Keratinocyte (primary cell): Measurements from ENCODE around the gene LRRC4C. TPM values are rescaled to one million over a fixed set of nuclear protein-coding genes. Genes with fewer than 3 reads are reported as not detected.

Experiments
- DNase-seq: peaks from one replicate; pipeline ENCODE4 v3.0.0-alpha.2; 2011; ENCODE audit warnings: low read depth, missing footprints, low spot score
- FAIRE-seq: peaks from 2 replicates; lab custom pipeline; 2011; peaks lifted over from hg19 to GRCh38; lab: Jason Lieb, UNC
- H2AFZ ChIP-seq: 2 replicates; pipeline ENCODE4 v1.6.0; 2012; ENCODE audit warnings: low read length, control low read depth, inconsistent platforms; ENCODE audit not compliant: control insufficient read depth
- H3K27ac ChIP-seq: 2 replicates; pipeline ENCODE4 v1.5.1; 2011; ENCODE audit warnings: low read length; ENCODE audit not compliant: control insufficient read depth, insufficient read depth
- H3K27me3 ChIP-seq: 3 replicates; pipeline ENCODE4 v1.6.0; 2011; ENCODE audit warnings: low read length; ENCODE audit not compliant: control insufficient read depth, insufficient read depth; ENCODE audit errors: extremely low read depth
- H3K36me3 ChIP-seq, 2 experiments: 2 replicates in 1 of 2; 3 replicates in 1 of 2; pipeline ENCODE4 v1.5.1; 2011; ENCODE audit warnings: low read length in 2 of 2, mild to moderate bottlenecking in 1 of 2; ENCODE audit not compliant: control insufficient read depth in 2 of 2, insufficient read depth in 2 of 2; ENCODE audit errors: extremely low read depth in 1 of 2
- H3K4me1 ChIP-seq: 3 replicates; pipeline ENCODE4 v1.5.1; 2011; ENCODE audit warnings: low read length; ENCODE audit not compliant: control insufficient read depth, insufficient read depth; ENCODE audit errors: extremely low read depth
- H3K4me2 ChIP-seq: 3 replicates; pipeline ENCODE4 v1.6.0; 2011; ENCODE audit warnings: low read depth, low read length; ENCODE audit not compliant: control insufficient read depth, insufficient read depth; ENCODE audit errors: extremely low read depth
- H3K4me3 ChIP-seq, 3 experiments: fragments of 200-600 bp in 1 of 3; sonication (generic) in 1 of 3; 2 replicates in 2 of 3; 3 replicates in 1 of 3; pipeline ENCODE4 v1.5.1; 2011 to 2016; ENCODE audit warnings: low read length in 3 of 3, mild to moderate bottlenecking in 3 of 3, control low read depth in 2 of 3, inconsistent platforms in 1 of 3, low read depth in 1 of 3, mixed read lengths in 1 of 3, mixed run types in 1 of 3, moderate library complexity in 1 of 3; ENCODE audit not compliant: control insufficient read depth in 2 of 3, insufficient read depth in 2 of 3; ENCODE audit errors: extremely low read depth in 1 of 3
- H3K79me2 ChIP-seq: 2 replicates; pipeline ENCODE4 v1.6.0; 2012; ENCODE audit warnings: low read length; ENCODE audit not compliant: control insufficient read depth, insufficient read depth
- H3K9ac ChIP-seq: 3 replicates; pipeline ENCODE4 v1.6.0; 2011; ENCODE audit warnings: low read length; ENCODE audit not compliant: control insufficient read depth, insufficient read depth; ENCODE audit errors: extremely low read depth
- H3K9me1 ChIP-seq: 3 replicates; pipeline ENCODE4 v1.6.0; 2011; ENCODE audit warnings: low read length; ENCODE audit not compliant: control insufficient read depth, insufficient read depth; ENCODE audit errors: extremely low read depth
- H3K9me3 ChIP-seq: 2 replicates; pipeline ENCODE4 v1.5.1; 2012; ENCODE audit warnings: low read depth, low read length; ENCODE audit not compliant: control insufficient read depth
- H4K20me1 ChIP-seq: 3 replicates; pipeline ENCODE4 v1.6.0; 2011; ENCODE audit warnings: low read length; ENCODE audit not compliant: control insufficient read depth, insufficient read depth; ENCODE audit errors: extremely low read depth
- EZH2 ChIP-seq: IDR thresholded peaks from one replicate; pipeline ENCODE4 v1.6.1; 2012; ENCODE audit warnings: inconsistent platforms, mild to moderate bottlenecking, low read length, moderate library complexity
- dilution Hi-C: fragments of 300-500 bp; cut with MboI; formaldehyde crosslinking; loops from one replicate; pipeline ENCODE4 v1.7.0; 2020; ENCODE audit warnings: low sequenced_read_pairs; ENCODE audit not compliant: extremely low pct_ligation_motif_present
- polyA plus RNA-seq, 5 experiments: library from polyadenylated mRNA; depleted of rRNA in 3 of 5; stranded (reverse) in 3 of 5; stranded (forward) in 1 of 5; unstranded in 1 of 5; fragments of >200 nt; gene quantifications; 1 replicate in 1 of 5; 2 replicates in 3 of 5; 3 replicates in 1 of 5; pipeline versions ENCODE4 v1.2.1 to v1.2.3, GENCODE V29; 2011 to 2012; ENCODE audit warnings: missing spikeins in 2 of 5, low read depth in 1 of 5, low replicate concordance in 1 of 5
- TF ChIP-seq, protein P1 (sequence below), 3 experiments: IDR thresholded peaks in 1 of 3; conservative IDR thresholded peaks in 1 of 3; optimal IDR thresholded peaks in 1 of 3; 2 replicates in 2 of 3; 3 replicates in 1 of 3; pipeline versions ENCODE3 to v1.5.1; 2011; ENCODE audit warnings: low read length in 3 of 3, mild to moderate bottlenecking in 3 of 3, moderate library complexity in 2 of 3, control low read depth in 1 of 3, inconsistent platforms in 1 of 3; ENCODE audit not compliant: insufficient read depth in 2 of 3; ENCODE audit errors: extremely low read depth in 1 of 3

LRRC4C gene
- polyA plus RNA-seq, 1 donor (not counting 4 experiments of a cell fraction or from before 2014, with no cell fraction given) = not detected

GRCh38 chr11:41284354-41284753 is 175.1 kb downstream of the LRRC4C start:
- dilution Hi-C loops = no loop called here

GRCh38 chr11:41283191-41283930 is 176.1 kb downstream of the LRRC4C start:
- Histone ChIP-seq H3K27me3 (no peaks in the 10 kb centered on the region), H3K9me1 (no peaks in the 10 kb centered on the region), H3K79me2 (no peaks in the 10 kb centered on the region), H3K36me3 (no peaks in the 10 kb centered on the region), H3K4me1 (no peaks in the 10 kb centered on the region), H3K9me3 (no peaks in the 10 kb centered on the region), H4K20me1 (no peaks in the 10 kb centered on the region), H2AFZ (no peak overlapping the region), H3K4me3 (no peak overlapping the region), H3K9ac (no peak overlapping the region), H3K27ac (no peak overlapping the region), H3K4me2 (no peak overlapping the region)
- dilution Hi-C loops = no loop called here
- TF ChIP-seq, protein P1, sequence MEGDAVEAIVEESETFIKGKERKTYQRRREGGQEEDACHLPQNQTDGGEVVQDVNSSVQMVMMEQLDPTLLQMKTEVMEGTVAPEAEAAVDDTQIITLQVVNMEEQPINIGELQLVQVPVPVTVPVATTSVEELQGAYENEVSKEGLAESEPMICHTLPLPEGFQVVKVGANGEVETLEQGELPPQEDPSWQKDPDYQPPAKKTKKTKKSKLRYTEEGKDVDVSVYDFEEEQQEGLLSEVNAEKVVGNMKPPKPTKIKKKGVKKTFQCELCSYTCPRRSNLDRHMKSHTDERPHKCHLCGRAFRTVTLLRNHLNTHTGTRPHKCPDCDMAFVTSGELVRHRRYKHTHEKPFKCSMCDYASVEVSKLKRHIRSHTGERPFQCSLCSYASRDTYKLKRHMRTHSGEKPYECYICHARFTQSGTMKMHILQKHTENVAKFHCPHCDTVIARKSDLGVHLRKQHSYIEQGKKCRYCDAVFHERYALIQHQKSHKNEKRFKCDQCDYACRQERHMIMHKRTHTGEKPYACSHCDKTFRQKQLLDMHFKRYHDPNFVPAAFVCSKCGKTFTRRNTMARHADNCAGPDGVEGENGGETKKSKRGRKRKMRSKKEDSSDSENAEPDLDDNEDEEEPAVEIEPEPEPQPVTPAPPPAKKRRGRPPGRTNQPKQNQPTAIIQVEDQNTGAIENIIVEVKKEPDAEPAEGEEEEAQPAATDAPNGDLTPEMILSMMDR (optimal IDR thresholded peaks at IDR 0.05 in 1 of 3, IDR thresholded peaks at IDR 0.05 in 1 of 3, conservative IDR thresholded peaks at IDR 0.05 in 1 of 3; ENCODE audit: extremely low read depth in 1 of 3, insufficient read depth in 2 of 3, low read length in 3 of 3) = no peak
- no peak for TF ChIP-seq EZH2
- DNase-seq (no peak), FAIRE-seq (no peak)

More at GRCh38 chr11:41284354-41284753, 175.1 kb downstream of the LRRC4C start:
- Histone ChIP-seq H3K9ac (no peak overlapping the region), H2AFZ (no peak overlapping the region), H3K79me2 (no peaks in the 10 kb centered on the region), H3K9me1 (no peaks in the 10 kb centered on the region), H3K27ac (no peak overlapping the region), H3K36me3 (no peaks in the 10 kb centered on the region), H4K20me1 (no peaks in the 10 kb centered on the region), H3K4me2 (no peak overlapping the region), H3K27me3 (no peaks in the 10 kb centered on the region), H3K4me1 (no peaks in the 10 kb centered on the region), H3K4me3 (no peak overlapping the region), H3K9me3 (no peaks in the 10 kb centered on the region)
- no peak for TF ChIP-seq EZH2
- TF ChIP-seq, protein P1 (optimal IDR thresholded peaks at IDR 0.05 in 1 of 3, IDR thresholded peaks at IDR 0.05 in 1 of 3, conservative IDR thresholded peaks at IDR 0.05 in 1 of 3; ENCODE audit: extremely low read depth in 1 of 3, insufficient read depth in 2 of 3, low read length in 3 of 3) = no peak
- no peak for FAIRE-seq
- no peak for DNase-seq
